AG10803 (cell line): ENCODE results near the gene ANKRD13C.

Experiments
- DNase-seq: peaks from one replicate; pipeline ENCODE4 v3.0.0; 2010; ENCODE audit warnings: low read depth
- H3K4me3 ChIP-seq: 2 replicates; pipeline ENCODE4 v1.5.1; 2011; ENCODE audit warnings: mild to moderate bottlenecking, low read length, control low read depth
- CTCF ChIP-seq: conservative IDR thresholded peaks from 2 replicates; pipeline ENCODE4 v1.5.1; 2011; ENCODE audit warnings: mild to moderate bottlenecking, low read length, control low read depth, inconsistent platforms

The ANKRD13C gene

GRCh38 chr1:70354332-70355110 is at the start of gene ANKRD13C:
TSS of gene ANKRD13C (minus strand) at chr1:70354722. CDS start at chr1:70354408, 314 bp downstream.
- H3K4me3 ChIP-seq, result peak within 1 kb of the TSS; percentile 97
- peak; percentile 95 for DNase-seq
- peak; percentile 11; the same call in 1 of the 2 replicates for TF ChIP-seq CTCF

GRCh38 chr1:70403759-70404158 is 49.2 kb upstream of the ANKRD13C start:
- no peak for TF ChIP-seq CTCF
- no peak overlapping the region for H3K4me3 ChIP-seq
- DNase-seq, result no peak

- DNase-seq, result no peak
- TF ChIP-seq CTCF, result no peak
- H3K4me3 ChIP-seq, result no peak overlapping the region
Observed at GRCh38 chr1:70401974-70402373, 47.5 kb upstream of the ANKRD13C start.

GRCh38 chr1:70400335-70400734 is 45.8 kb upstream of the ANKRD13C start:
- no peak for DNase-seq
- H3K4me3 ChIP-seq, result no peak overlapping the region
- no peak for TF ChIP-seq CTCF

GRCh38 chr1:70397013-70397412 is 42.5 kb upstream of the ANKRD13C start:
- DNase-seq, result no peak
- TF ChIP-seq CTCF, result no peak
- H3K4me3 ChIP-seq, result no peak overlapping the region

GRCh38 chr1:70396607-70397006 is 42.1 kb upstream of the ANKRD13C start:
- TF ChIP-seq CTCF, result no peak
- H3K4me3 ChIP-seq, result no peak overlapping the region
- no peak for DNase-seq

- no peak for DNase-seq
- H3K4me3 ChIP-seq, result no peak overlapping the region
- TF ChIP-seq CTCF, result no peak
Observed at GRCh38 chr1:70392626-70393025, 38.1 kb upstream of the ANKRD13C start.
